HCEC 1CT (cell line): ENCODE measurements around the gene TMEM17.

ENCODE experiments used
- DNase-seq: peaks from one replicate; pipeline ENCODE4 v3.0.0-alpha.2; 2017

TMEM17 gene

DNA sequence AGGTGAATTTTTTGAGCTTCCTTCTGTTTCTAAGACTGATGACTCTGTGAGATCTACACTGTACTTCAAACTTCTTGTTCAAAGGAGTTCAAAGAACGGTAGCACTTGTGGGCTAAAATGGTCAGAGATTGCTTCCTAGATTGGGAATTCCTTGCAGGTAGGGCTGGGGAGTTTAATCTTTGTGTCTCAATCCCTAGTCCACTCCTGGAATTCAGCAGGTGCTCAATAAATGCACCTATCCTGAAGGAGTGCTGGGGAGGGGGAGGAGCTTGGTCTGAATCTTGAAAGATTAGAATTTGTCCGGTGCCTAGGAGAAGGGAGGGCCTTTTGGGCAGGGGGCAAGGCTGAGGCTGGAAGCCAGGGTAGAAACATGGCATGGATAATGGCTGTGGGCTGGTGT, 34.6 kb downstream of the TMEM17 start:
- no peak for DNase-seq

DNA sequence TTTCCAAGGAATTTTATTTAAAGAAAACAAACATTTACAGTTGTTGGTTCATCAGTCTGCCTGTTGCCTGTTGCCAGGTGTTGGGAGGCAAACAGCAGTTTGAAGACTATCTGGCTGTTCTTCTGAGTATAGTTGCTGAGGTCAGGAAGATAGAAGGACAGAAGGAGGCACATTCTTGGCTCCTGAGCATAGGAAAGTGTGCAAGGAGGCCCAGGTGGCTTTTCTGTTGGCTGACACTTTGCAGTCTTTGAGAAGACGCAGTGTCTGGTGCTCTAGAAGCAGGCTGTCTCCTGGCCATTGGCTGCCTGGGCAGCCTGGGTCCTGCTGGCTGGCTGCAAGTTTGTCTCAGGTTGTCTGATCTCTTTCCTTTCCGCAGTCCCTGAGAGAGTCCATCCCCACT, 36.4 kb downstream of the TMEM17 start:
- DNase-seq: no peak

DNA sequence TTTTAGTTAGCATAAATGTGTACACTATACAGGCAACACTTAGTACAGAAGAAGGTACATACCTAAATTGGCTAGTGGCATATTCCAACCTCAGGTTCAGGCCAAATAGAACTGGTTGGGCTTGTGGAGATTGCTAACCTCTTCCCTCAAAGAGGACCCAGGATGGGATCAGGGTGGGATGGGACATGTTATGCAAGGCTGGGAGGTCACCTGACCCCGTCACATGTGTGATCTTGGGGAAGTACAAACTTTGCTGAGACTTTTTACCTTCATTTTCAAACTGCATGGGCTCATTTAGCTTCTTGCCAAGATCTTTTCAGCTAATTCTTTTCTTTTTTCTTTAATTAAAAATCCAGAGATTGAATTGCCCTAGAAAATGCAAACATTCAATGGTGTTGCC, 36.9 kb downstream of the TMEM17 start:
- no peak for DNase-seq

DNA sequence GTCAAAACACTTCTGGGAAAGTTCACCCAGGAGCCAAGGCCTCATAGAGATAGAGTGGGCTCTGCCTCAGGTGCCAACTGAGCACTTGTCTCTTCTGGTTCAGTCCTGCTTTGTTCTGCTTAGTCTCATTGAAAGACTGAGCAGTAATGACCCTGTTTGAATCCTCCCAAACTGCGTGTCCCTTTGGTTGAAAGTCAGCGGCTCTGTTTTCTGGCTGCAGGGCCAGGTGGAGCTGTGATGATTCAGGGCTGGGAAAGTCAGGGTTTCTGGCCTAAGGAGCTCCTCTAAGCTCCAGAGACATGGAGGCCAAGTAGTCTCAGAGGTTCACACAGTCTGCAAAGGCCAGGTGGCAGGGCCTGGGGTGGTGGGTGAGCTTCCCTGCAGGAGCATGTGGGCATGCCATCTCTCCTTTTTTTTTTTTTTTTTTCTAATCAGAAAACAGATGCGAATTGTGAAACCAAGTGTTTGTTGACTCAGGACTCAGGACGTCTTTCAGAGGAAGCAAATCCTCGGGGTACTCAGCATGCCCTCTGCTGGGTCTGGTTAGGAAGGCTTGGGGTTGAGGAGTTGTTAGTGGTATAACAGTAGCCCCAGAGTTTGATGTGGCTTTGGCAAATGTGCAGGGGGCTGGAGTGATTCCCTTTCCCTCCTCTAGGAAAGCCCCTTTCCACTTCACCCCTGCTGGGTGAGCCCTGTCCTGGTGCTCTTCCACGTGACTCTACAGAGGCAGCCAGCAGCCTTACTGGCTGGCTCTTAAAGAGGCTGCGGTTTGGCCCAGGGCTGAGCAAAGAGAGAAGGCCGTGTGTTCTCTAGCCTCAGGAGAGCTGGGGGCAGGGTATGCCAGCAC, 38.3 kb downstream of the TMEM17 start:
- peak; percentile 15 for DNase-seq

DNA sequence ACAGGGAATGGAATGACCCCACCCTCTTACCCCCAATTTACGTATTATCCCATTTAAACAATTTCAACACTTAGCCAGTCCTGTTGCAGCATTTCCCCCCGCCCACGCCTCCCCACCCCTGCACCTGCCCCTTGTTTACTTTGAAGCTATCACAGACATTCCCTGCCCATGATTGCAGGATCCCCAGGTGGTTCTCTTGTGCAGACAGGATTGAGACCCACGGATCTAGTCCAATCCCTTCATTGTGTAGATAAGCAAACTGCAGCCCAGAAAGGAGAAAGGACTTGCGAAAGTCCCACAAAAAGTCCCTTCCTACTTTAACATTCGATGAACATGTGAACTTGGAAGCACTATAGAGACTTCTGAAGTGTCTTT, 38.9 kb downstream of the TMEM17 start:
- no peak for DNase-seq

DNA sequence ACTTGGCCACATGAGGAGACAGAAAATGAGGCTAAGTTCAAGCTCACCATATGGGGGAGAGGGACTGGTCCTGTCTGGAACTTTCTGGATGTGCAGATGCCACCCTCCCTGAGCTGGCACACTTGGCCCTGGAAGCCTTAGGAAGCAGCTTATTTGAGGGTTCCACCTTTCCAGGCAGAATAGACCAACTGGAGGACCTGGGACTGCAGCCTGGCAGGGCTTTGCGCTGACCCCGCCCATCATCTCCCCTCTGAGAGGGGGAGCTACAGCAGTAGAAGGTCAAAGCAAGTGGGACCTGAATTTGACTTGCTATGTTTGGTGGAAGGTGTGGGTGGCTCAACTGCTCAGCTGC, 39.5 kb downstream of the TMEM17 start:
- no peak for DNase-seq

DNA sequence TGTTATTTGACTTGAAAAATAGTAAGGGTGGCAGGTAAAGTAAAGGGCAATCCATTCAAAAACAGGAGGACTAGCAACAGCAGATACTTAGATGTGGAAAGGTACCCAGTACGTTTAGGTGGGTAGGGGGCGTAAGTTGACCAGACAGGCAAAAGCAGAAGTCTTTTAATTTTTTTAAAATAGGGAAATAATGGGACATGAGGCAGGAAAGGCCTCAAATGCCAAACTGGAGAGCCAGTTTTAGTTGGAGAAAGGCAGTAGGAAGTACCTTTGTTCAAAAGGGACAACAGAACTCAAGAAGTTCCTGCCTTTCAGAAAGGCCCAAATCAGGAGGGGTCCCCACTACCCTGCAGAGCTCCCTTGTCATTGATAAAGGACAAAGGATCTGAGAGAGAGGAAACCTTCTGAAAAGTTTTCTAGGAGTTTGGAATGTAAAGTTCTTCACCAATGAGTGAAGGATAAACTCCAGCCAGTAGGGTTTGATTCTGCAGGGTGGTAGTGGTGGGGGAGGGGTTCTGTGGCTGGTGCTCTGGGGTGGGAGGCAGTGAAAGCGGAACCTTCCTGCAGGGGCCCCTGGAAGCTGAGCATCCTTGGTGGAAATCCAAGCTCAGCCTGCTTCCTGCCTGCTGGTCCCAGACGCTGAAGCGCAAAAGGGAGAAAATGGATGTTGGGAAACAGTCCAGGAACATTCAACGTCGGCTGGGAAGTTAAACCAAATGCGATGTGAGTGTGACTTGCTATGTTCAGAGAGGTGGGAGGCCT, 40.1 kb downstream of the TMEM17 start:
- DNase-seq: no peak

DNA sequence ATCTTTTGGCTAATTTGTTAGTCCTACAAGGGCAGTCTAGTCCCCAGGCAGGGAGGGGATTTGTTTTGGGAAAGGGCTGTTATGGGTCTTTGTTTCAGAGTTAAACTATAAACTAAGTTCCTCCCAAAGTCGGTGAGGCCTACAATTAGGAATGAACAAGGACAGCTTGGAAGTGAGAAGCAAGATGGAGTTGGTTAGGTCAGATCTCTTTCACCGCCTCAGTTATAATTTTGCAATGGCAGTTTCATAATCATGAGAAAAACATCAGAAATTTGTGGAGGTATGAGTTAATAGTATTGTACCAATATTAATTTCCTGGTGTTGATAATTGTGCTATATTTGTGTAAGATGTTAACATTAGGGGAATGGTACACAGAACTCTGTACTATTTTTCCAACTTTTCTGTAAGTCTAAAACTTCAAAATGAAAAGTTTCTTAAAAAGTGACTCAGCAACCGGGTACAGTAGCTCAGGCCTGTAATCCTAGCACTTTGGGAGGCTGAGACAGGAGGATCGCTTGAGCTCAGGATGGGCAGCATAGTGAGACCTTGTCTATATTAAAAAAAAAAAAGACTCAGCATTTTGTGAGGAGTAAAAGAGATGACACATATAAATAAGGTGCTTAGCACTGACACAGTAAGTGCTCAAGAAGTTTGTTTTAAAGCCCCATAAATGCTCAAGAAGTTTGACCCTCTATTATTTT, 40.8 kb downstream of the TMEM17 start:
- DNase-seq: no peak

DNA sequence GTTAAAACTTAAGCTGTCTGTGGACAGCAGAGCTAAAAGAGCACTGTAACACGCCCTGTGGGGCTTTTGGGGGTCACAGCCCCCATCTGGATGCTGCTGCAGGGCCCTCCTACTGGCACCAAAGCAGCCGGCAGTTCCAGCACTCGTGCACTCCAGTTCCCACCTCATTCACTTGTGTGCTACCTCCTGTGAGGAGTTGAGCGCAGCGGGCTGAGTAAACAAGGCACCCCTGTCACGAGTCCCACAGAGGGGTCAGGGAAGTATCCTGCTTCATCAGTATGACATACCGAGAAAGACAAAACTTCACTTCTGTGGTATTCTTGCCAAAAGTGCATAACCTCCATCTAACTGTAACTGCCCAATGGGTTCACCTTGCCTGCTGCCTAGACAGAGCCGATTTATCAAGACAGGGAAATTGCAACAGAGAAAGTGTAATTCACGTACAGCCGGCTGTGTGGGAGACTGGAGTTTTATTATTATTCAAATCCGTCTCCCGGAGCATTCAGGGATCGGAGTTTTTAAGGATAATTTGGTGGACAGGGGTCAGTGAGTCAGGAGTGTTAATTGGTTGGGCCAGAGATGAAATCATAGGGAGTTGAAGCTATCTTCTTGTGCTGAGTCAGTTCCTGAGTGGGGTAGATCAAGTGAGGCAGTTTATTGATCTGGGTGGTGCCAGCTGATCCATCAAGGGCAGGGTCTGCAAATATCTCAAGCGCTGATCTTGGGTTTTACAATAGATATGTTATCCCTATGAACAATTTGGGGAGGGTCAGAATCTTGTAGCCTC, 41.6 kb downstream of the TMEM17 start:
- no peak for DNase-seq

DNA sequence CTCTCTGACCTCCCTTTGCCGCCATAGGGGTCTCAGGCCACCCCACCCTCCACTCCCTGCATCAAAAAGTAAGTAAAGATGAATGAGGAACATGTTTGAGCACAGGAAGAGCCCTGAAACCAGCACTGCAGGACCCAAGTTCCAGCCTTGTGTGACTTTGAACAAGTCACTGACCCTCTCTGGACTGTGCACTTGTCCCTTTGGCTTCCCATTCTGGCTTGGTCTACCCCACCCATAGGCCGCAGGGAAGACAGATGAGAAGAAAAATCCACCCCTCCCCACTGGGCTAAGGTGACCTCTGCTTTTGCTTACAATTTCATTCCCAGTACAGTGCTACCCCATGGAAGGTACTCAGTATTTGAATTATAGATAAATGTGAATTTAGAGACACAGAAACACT, 43.8 kb downstream of the TMEM17 start:
- DNase-seq: no peak

DNA sequence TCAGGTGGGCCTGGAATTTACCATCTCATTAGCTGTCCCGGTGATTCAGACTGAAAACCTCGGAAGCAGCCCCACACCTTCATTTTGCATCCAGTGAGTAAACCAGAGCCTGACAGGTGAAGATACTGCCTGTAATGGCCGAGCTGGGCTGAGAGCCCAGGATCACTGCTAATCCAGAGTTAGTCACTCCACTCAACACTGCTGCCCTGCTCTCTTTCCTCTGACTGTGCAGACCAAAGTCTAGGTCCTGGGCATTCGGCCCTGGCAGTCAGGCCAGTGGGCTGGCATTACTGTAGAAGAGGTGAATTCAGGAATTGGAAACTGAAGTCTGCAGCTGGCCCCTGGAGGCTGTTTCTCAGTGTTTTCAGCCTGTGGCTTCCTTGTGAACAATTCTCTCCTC, 44.3 kb downstream of the TMEM17 start:
- DNase-seq: peak; percentile 29

DNA sequence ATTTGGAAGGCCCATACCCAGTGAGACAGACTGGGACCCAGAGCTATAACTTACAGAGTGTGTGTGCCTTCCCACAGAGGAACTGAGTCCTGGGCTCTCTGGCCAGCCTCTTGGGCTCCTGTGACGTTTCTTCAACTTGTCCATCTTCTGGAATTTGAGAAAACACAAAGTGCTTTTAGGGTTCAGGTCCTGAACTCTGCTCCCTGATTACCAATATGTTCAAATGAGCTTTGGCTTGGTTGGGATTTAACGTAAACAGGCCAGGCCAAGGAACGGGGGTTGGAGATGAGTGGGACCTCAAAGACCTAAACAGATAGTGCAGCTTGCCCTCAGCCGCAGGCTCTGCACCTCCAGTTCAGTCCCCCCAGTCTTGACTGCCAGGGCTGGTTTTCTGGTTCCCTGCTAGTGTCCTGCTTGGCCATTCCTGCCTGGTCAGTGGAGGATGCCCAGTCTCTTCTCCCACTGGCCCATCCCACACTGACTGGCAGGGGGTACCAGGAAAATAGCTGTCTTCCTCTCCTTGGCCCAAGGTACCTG, 44.9 kb downstream of the TMEM17 start:
- no peak for DNase-seq

DNA sequence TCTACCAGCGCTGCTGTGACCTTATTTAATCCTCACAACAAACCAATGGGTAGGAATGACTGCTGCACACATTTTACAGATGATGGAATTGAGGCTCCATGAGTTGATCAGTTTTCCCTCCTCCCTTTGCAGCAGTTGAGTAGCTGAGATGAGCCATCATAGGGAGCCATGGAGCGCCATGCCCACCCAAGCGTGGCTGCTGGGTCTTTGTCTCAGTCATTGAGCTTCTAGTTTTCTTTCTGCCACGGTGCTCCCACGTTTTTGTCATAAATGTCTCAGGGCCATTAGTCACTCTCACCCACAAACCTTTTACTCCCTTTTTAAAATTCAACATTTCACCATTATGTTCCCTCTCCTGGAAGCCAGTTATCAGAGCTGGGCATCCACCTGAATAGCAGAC, 45.8 kb downstream of the TMEM17 start:
- DNase-seq: no peak

DNA sequence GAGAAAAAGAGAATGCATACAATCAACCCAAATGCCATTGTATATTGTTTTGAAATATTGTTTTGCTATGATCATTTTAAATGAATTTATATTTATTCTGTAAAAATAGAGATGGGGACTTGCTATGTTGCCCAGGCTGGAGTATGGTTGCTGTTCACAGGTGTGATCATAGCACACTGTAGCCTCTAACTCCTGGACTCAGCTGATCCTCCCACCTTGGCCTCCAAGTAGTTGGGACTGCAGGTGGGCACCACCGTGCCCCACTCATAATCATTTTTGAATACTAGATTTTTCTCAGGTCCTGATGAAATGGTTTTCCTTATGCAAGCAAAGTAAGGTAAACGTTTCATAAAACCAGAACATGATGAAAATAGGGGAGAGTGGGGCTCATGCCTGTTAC, 46.3 kb downstream of the TMEM17 start:
- no peak for DNase-seq

DNA sequence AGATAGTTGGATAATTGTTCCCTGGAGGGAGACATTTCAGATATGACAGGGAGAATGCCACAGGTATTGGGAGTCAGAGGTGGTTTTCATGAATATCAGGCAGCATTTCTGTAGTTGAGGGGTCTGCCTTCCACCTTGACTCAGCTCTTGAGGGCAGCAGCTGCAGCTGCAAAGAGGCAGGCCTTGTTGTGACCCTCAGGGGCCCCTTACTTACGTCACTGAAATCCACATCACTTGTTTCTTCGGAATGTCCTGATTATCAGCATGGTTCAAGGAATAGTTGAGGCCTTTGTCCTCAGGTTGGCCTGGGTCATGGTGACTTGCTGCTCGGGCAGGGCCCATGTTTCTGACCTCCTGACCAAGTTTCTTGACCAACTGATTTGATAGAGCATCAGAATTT, 46.9 kb downstream of the TMEM17 start:
- DNase-seq: no peak

DNA sequence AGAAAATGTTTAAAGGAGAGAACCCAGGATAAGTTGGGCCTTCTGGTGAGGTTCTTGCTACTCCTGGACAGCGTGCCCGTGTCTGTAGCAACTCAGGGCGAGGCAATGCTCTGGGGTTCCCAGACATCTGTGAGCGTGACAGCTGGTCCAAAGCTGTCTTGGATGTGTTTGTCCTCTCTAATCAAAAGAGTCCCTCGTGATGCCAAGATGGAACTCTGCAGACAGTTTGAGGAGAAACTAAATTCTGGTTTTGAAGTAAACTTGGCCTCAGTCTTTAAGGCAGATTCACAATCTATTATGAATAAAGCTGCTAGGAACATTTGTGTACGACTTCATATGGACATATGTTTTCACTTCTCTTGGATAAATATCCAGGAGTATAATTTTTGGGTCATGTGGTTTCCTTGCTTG, 47.3 kb downstream of the TMEM17 start:
- DNase-seq: no peak

DNA sequence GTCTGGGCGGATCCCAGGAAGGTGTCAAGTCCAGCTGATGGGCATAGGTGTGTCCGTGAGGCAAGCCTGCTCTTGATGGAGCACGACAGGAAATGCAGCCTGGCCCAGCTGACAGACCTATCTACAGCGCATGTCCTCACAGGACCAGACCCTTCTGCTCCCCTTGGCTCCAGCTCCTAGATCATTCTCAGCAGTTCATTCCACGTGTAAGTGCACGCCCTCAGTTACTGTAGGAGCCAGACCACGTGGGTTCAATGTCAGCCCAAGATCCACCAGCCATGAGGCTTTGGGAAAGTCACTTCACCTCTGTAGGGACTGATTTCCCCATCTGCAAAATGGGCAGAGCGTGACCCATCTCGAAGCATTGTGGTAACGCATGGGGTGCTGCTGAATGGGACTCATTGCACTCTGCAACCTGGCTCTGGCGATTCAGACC, 47.8 kb downstream of the TMEM17 start:
- DNase-seq: no peak

DNA sequence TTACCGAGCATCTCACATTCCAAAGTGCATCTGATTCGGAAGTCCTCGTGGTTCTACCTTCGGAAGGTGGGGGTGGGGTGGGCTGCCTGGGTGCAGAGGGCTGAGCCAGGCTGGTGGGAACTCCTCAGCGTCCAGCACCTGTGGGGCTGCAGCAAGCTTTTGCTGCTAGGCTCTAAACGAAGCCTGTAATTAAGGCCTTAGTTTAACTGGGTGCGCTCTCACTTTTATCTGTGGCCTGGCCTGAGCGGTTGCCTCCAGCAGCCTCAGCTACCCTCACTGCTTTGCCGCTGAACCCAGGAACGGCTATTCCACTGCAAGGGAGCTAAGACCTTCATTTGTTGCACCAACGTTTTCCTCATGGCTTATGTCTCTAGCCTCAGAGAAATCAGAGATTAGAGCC, 48.4 kb downstream of the TMEM17 start:
- no peak for DNase-seq

DNA sequence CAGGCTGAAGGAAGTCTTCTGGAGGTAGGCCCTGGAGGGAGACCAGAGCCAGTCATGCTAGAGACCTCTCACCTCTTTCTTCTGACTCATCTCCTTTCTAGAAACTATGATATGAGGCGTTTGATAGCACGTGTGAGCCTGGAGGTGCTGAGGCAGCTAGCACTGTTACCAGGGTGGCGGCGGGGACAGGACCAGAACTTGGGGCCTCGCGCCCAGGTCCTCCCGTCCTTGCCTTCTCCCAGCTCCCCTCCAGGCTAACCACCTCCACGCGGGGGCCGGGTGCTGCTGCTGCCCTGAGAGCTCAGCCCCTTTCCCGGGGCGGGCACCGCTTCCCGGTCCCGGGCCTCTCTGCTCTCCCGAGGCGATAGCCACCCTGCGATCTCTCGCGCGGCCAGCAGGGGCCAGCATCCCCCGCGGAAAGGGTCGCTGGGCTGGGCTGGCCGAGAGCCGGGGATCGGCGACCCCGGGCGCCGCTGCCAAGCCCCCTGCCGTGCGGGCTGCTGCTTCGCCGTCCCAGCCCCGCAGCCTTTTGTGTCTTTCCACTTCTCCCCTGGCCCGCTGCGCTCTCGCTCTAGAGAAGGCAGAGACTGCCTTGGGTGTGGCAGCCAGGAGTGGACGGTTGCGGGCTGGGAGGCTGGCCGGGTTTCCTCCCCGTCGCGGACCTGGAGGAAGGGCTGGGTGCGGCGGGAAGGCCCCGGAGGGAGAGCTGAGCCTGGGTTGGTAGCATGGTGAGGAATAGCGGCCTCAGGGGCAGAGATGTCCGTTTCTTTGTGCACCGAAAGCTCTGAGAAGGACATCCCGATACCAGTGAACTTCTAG, 49.1 kb downstream of the TMEM17 start:
- DNase-seq: peak; percentile 82

DNA sequence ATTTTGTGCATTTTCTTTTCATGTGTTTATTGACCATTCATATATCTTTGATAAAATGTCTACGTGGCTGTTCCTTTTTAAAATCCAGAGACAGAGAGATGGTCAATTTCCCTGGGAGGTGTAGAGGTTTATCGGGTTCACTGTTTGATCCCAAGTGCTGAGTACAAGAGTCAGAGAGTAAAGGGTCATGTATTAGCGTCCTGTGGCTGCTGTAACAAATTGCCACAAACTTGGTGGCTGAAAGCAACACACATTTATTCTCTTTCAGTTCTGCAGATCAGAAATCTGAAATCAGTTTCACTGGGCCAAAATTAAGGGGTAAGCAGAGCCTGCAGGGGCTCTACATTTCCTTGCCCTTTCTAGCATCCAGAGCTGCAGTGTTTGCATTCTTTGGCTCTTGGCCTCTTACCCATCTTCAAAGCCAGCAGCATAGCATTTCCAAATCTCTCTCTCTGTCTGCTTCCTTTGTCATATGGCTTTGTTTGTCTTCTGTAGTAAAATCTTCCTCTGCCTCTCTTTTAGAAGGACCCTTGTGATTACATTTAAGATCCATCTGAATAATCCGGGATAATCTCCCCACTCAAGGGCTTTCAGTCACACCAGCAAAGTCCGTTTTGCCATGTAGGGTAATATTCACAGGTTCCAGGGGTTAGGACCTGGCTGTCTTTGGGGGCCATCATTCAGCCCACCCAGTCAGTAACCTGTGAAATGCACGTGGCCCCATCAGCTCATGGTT, 49.9 kb downstream of the TMEM17 start:
- no peak for DNase-seq

DNA sequence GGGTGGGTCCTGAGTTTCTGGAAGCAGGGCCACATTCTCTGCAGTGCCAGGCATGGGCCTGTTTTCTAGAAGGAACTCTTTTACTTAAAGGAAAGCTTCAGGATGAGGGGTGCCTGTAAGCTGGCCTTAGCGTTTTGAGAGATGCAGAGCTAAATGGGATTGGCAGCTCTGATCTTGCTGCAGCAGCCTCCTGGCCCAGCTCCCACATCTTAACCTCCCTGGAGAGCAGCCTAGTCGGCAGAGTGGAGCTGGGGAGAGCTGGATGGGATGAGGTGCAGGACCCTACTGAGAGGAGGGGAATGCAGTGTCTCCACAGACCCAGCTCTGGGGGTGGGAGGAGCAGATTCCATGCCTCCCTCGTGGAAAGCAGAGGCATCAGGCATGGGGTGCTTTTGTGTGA, 52.0 kb downstream of the TMEM17 start:
- DNase-seq: no peak
